Esophagus mucosa (tissue), 1 donor: ENCODE measurements around the gene G6PC2. TPM values are rescaled to one million over a fixed set of nuclear protein-coding genes. Genes with fewer than 3 reads are reported as not detected.

Source experiments
- ATAC-seq: fragments of 200-7000 bp; cut with Tn5 transposase; one replicate; pipeline ENCODE4 v1.9.1; 2020
- total RNA-seq: library from RNA; stranded (reverse); gene quantifications from one replicate; pipeline ENCODE4 v1.2.4, GENCODE V29; 2023
- donor health status: DM: yes; HTN: yes; CAD: no.

G6PC2 gene
- total RNA-seq, 1 donor from 2014 or later: not detected

GRCh38 chr2:168949324-168949723 is 48.2 kb downstream of the G6PC2 start:
- ATAC-seq: no peak

GRCh38 chr2:168951871-168952270 is 50.8 kb downstream of the G6PC2 start:
- no peak for ATAC-seq

GRCh38 chr2:168952424-168952823 is 51.3 kb downstream of the G6PC2 start:
- no peak for ATAC-seq

GRCh38 chr2:168954256-168954655 is 53.2 kb downstream of the G6PC2 start:
- no peak for ATAC-seq

GRCh38 chr2:168955321-168955720 is 54.2 kb downstream of the G6PC2 start:
- ATAC-seq: no peak

GRCh38 chr2:168956392-168956791 is 55.3 kb downstream of the G6PC2 start:
- no peak for ATAC-seq

Other genes starting within 250 kb of the G6PC2 start
- 3.6 TPM for gene NOSTRIN, start 98.7 kb upstream of the G6PC2 start, total RNA-seq
- gene SPC25, start 10.9 kb upstream of the G6PC2 start, total RNA-seq: 6.0 TPM
- not detected for gene ABCB11, start 130.0 kb downstream of the G6PC2 start, total RNA-seq
- 23.8 TPM for gene DHRS9, start 168.3 kb downstream of the G6PC2 start, total RNA-seq